Measurements from ENCODE around the gene IGSF23.

DNA sequence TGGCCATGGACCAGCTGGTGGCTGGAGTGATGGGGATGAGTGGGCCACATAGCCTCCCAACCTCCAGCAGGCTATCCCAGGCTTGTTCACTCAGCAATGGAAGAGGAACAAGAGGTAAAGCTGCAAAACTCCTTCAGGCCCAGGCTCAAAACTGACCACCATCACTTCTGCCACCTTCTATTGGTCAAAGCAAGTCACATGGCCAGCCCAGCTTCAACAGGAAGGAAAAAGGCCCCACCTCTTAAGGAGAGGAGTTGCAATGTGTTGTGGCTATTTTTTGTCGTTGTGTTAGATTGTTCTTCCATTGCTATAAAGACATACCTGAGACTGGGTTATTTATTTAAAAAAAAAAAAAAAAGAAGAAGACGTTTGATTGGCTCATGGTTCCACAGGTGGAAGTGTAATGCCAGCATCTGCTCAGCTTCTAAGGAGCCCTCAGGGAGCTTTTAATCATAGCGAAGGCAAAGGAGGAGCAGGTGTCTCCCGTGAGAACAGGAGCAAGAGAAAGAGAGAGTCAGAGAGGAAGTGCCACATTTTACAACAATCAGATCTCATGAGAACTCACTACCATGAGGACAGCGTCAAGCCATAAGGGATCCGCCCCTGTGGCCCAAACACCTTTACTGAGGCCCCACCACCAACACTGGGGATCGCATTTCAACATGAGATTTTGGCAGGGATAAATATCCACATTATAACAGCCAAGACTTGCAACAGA, 5.4 kb downstream of the IGSF23 start:
- TF ChIP-seq, protein P1, sequence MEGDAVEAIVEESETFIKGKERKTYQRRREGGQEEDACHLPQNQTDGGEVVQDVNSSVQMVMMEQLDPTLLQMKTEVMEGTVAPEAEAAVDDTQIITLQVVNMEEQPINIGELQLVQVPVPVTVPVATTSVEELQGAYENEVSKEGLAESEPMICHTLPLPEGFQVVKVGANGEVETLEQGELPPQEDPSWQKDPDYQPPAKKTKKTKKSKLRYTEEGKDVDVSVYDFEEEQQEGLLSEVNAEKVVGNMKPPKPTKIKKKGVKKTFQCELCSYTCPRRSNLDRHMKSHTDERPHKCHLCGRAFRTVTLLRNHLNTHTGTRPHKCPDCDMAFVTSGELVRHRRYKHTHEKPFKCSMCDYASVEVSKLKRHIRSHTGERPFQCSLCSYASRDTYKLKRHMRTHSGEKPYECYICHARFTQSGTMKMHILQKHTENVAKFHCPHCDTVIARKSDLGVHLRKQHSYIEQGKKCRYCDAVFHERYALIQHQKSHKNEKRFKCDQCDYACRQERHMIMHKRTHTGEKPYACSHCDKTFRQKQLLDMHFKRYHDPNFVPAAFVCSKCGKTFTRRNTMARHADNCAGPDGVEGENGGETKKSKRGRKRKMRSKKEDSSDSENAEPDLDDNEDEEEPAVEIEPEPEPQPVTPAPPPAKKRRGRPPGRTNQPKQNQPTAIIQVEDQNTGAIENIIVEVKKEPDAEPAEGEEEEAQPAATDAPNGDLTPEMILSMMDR (IDR thresholded peaks at IDR 0.05), result no peak
- TF ChIP-seq EP300 (IDR thresholded peaks at IDR 0.05) (no peak), POLR2A (IDR thresholded peaks at IDR 0.05) (no peak)

Data from tibial nerve (tissue), 4 donors.